HG02678 (cell line): ENCODE measurements around the gene TP53.

ENCODE experiments used
- ATAC-seq: cut with Tn5 transposase; IDR thresholded peaks from one replicate; pipeline ENCODE4 v1.9.1; 2021; ENCODE audit warnings: mild to moderate bottlenecking, moderate library complexity; ENCODE audit not compliant: unreplicated experiment

The TP53 gene

DNA sequence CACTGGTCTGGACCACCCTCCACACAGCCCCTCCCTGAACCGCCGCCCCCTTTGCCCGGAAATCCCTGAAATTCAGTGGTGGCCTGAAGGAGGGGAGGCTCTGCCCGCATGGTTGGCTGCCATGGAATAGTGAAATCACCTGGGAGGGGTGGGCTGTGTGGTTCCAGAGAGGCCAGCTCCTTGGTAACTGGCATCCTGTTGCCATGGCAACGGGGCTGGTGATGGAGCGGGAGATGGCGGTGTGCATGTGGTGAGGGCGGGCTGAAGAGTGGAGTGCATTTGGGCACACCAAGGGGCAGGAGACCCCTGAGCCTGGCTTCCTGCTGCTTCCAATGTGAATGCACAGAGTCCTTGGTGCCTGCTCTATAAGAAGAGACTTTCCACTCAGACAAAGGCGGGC lies 20.2 kb upstream of the TP53 start:
- ATAC-seq, result no peak

DNA sequence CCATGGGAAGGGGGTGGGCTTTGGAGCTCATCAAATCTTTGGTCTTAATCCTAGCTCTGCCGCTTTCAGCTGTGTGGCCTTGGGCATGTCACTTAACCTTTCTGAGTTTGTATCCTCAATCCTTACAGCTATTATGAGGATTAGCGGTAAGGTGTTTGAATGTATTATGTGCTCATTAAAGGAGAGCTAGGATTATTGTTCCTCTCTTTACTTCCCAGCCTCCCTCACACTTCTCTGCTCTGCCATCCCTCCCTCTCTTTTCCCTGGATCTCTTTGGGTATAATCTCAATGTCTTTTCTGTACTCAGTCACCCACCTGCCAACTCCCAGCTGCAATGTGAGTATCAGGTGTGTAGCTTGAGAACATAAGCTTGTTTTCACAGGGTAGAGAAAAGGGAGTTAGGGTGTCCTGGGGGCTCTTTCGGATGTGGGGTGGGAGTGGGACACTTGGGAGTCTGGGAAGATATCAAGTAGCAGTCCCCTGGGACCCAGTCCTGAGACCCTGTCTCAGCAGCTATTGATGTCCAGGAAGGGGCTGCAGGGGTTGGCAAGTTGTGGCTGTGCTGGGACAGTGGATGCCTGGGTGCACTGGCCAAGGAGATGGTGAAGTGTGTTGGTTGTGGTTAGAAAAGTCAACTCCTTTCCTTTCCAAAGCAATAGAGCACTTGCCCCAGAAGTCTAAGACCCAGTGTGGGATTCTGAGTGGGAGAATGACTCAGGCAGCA lies 19.5 kb upstream of the TP53 start:
- ATAC-seq, result no peak

DNA sequence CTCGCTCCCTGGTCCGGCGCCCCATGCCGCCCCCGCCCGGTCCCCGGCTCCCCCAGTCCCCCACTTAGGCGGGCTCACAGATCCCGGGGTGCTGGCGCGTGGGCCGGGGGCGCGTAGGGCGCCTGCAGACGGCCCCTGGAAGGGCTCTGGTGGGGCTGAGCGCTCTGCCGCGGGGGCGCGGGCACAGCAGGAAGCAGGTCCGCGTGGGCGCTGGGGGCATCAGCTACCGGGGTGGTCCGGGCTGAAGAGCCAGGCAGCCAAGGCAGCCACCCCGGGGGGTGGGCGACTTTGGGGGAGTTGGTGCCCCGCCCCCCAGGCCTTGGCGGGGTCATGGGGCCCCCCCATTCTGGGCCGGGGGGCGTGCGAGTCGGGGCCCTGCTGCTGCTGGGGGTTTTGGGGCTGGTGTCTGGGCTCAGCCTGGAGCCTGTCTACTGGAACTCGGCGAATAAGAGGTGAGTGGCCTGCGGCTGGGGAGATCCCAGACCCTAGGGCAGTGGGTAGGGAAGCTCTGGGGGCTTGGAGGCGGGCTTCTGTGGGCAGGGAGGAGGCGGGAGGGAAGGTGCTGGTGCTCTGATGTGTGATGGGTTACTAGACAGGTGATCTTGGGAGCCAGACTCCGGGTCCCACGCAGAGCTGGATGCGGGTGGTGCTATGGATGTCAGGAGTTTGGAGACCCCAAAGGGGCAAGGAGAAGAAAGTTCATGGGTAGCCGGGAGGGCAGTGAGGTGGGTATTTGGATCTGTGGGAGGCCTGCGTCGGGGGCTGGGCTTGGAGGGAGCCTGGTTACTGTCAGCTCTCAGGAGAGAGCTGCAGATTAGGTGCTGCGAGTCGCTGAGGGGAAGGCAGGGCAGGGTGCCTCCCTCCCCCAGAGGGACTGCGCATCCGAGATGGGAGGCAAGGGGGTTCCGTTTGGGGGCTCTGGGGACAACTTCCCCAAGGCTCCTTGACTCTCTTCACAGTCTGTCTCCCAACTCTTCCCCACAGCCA lies 18.3 kb upstream of the TP53 start:
- ATAC-seq, result no peak

DNA sequence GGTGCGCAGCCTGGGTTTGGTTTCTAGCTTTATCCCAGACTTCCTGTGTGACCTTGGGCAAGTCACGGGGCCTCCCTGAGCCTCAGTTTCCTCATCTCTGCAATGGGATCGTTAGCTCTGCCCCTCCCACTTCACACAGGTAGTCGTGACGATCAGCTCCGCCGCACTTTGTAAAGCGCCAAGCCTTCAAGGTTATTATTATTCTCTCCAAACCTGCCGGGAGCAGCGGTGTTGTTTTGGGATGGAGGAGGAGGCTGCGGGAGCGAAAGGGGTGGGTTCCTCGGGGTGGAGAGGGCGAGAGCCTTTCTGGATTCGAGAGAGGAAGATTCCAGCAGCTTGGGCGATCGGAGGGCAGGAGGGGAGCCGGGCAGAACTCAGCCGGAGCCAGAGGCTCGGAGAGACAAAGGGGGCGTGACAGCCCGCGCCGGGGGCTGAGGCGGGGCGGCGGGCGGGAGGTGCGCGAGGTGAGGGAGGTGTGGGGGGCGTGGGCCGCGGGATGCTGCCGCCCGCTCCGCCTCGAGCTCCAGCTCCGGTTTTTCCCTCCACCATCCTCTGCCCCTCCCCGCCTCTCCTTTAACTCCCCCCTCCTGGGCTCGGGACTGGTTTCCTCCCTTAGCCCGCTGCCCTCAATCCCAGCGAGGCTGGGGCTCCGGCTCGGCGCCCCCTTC lies 17.4 kb upstream of the TP53 start, which contains the start of gene EFNB3:
TSS of gene EFNB3 (plus strand) at position 602 of the 668 bp plus-strand sequence. CDS start 397 bp downstream, outside the sequence.
- no peak for ATAC-seq

DNA sequence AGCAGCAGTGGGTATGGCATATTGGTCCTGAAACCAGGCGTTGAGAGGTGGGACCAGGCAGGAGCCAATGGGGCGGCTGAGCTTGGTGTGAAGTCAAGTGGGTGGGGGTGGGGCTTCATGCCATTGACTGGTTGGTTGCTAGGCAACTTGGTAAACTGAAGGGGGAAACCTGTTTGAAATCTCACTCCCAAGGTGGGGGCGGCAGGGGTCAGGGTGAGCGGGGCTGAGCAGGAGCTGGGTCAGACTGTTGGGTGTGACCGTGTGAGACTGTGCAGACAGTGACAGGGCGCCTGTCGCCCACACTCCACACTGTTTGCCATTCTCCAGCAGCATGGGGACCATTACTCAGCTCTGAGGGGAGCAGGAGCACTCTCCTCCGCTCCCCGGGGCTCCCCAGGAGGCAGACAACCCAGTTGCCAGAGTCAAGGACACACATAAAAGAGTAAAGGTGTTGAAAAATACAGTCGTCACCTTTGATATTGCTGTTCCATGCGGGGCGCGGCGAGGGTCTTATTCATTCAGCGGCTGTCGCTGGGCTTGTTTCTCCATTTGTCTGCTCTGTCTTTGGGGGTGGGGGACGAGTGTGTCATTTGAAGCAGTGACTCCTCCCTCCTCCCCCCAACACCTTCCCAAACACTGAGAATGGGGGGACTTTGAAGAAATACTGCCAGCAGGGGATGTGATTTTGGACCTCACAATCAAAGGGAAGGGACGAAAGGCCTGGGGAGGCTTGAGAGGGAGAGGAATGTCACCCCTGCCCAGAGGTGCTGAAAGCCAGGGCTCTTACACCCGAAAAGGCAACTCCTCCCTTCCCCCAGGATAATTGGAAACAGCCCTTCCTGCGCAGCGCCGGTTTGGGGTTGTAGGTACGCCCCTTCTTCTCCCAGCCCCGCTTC lies 16.5 kb upstream of the TP53 start:
- no peak for ATAC-seq

DNA sequence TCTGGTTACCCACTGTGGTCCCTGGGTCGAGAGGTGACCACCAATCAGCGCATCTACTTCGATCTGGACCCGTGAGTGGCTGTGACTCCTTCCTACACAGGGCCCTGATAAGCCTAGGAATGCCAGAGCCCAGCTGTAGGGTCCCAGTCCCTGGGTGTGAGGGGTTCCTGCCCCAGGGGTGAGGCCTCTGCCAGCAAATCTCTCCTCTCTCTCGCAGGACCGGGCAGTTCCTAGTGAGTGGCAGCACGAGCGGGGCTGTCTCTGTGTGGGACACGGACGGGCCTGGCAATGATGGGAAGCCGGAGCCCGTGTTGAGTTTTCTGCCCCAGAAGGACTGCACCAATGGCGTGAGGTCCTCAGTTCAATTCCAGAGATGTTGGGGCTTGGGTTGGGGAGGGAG lies 15.5 kb upstream of the TP53 start:
- no peak for ATAC-seq

DNA sequence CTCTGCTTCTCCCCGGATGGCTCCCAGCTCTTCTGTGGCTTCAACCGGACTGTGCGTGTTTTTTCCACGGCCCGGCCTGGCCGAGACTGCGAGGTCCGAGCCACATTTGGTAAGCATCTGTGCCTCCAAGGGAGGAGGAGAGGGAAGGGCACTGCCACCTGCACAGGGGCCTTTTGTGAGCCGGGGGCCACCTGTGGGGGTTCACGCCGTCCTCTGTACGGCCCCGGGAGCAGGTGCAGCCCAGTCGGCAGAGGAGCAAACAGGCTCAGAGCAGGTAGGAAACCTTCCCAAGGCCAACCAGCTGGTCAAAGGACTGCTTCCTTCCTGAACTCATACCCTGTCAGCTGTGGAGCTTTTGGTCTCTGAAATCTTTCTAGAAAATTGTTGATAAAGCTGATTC lies 14.4 kb upstream of the TP53 start:
- ATAC-seq, result no peak

DNA sequence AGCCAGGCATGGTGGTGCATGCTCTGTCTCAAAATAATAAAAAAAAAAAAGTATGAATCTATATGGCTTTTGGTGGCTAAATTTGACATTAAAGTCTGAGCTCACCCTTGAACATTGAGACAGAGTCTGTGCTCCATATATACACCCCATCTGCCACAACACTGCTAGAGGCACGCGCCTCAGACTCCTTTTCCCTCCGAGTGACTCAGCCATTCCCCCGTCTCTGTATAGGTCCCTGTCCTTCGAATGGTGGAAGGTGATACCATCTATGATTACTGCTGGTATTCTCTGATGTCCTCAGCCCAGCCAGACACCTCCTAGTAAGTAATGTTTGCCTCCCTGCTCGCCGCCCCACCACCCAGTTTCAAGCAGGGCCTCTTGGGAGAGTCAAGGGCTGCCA lies 13.2 kb upstream of the TP53 start:
- no peak for ATAC-seq

DNA sequence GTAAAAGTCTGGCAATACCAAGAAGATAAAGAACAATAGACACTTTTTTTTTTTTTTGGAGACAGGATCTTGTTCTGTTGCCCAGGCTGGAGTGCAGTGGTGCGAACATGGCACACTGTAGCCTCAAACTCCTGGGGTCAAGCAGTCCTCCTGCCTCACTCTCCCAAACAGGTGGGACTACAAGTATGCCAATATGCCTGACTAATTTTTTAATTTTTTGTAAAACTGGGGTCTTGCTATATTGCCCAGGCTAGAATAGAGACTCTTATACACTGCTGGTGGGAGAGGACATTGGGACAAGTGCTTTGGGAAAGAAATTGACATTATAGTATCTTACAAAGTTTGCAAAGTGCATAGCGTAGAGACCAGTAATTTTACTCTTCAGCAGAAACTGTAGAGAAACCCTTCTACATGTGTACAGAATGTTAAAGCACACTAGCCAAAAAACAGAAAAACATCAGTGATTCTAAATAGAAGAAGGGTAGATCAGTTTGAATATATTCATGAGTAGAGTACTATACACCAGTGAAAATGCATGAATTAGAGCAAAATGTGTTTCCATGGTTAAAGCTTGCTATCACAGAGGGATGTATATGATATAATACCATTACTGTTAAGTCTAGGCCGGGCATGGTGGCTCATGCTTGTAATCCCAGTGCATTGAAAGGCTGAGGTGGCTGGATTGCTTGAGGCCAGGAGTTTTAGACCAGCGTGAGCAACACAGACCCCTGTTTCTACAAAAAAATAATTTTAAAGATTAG lies 10.7 kb upstream of the TP53 start:
- ATAC-seq, result no peak

DNA sequence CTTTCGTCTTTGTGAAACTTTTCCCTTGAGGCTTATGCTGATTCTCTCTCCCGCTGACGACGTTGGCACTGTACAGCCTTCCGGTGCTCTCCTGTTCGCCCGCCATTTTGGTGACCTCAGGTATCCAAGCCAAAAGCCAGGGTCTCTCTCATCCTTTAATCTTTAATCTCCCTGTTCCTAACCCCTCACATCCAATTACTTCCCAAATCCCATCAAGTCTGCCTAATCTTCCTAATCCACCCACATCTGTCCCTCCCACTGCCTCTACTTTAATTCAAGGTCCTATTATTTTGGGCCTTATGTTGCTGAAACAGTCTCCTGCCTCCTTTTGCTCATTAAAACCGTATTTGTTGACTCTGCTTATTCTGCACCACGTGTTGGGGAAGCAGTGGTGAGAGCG lies 8.3 kb upstream of the TP53 start:
- no peak for ATAC-seq

DNA sequence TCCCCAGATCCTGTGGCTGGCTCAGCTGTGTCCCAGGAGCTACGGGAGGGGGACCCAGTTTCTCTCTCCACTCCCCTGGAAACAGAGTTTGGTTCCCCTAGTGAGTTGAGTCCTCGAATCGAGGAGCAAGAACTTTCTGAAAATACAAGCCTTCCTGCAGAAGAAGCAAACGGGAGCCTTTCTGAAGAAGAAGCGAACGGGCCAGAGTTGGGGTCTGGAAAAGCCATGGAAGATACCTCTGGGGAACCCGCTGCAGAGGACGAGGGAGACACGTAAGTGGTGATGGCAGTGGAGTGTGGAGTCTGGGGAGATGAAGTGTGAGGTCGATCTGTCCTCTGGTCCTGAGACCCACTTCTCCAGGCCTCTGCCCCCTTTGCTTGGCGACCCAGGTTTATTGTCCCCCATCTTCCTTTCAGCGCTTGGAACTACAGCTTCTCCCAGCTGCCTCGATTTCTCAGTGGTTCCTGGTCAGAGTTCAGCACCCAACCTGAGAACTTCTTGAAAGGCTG lies 1.6 kb upstream of the TP53 start:
- no peak for ATAC-seq

DNA sequence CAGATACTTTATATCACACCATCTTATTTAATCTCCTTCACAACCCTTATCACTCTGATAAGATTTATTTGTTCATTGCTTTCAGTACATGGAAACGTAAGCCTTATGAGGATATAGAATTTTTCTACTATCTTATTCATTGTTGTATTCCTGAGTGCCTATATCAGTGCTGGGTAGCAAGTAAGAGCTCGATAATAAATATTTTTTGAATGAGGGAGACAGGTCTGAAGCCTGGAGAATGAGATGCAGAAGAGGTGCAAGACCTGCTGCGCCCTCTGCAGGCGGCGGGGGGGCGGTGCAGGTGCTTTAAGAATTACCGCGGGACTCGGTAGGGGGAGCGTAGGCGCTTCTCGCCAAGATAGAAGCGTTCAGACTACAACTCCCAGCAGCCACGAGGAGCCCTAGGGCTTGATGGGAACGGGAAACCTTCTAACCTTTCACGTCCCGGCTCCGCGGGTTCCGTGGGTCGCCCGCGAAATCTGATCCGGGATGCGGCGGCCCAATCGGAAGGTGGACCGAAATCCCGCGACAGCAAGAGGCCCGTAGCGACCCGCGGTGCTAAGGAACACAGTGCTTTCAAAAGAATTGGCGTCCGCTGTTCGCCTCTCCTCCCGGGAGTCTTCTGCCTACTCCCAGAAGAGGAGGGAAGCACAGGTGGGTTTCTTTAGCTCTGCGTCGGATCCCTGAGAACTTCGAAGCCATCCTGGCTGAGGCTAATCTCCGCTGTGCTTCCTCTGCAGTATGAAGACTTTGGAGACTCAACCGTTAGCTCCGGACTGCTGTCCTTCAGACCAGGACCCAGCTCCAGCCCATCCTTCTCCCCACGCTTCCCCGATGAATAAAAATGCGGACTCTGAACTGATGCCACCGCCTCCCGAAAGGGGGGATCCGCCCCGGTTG lies 868 bp upstream of the TP53 start, which contains the start of gene WRAP53:
TSS of gene WRAP53 (plus strand) at position 570 of the 900 bp plus-strand sequence. CDS start at position 742, 172 bp downstream.
- ATAC-seq, result peak; percentile 78

DNA sequence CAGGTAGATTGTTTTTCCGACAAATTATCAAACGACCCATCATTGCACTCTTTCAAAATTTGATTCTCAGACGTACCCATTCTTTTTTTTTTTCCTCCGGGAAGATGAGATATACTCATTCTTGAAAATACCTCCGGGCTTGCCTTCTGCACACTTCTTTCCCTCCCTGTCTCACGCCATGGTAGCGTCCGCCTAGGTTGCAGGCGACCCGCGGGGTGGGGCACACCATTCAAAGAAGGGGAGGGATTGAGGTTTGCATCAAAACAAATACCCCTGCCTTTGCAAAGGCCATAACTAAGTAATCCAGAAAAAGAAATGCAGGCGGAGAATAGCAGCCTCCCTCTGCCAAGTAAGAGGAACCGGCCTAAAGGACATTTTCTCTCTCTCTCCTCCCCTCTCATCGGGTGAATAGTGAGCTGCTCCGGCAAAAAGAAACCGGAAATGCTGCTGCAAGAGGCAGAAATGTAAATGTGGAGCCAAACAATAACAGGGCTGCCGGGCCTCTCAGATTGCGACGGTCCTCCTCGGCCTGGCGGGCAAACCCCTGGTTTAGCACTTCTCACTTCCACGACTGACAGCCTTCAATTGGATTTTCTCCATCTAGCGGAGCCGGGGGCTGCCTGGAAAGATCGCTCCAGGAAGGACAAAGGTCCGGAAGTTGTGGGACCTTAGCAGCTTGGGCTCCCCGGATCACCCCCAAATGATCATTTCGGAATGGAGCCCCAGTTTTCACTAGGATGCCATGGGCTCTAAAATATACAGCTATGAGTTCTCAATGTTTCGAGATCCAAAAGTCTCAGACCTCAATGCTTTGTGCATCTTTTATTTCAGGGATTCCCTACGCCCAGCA lies 843 bp downstream of the TP53 start:
- peak; percentile 44 for ATAC-seq

DNA sequence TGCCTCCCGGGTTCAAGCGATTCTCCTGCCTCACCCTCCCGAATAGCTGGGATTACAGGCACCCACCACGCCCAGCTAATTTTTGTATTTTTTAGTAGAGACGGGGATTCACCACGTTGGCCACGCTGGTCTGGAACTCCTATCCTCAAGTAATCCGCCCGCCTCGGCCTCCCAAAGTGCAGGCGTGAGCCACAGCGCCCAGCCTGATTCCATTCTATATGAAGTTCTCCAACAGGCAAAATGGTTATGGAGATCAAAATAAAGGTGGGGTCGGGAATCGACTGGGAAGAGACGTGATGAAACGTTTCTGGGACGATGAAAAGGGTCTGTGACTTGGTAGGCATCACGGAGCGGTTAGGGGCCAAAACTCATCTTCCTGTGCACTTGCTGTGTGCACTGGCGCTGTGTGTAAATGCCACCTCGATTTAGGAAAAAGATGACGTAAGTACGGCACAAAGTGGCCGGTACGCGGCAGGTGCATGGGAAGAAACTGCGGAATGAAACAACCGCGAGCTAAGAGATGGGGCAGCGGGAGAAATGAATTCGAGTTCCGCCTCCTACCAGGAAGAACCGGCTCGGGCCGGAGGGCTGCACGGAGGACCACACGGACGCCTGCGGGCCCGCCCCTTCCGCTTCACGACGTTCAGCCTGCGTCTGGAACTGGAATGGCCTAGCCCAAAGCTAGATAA lies 1.6 kb downstream of the TP53 start:
- peak; percentile 55 for ATAC-seq

DNA sequence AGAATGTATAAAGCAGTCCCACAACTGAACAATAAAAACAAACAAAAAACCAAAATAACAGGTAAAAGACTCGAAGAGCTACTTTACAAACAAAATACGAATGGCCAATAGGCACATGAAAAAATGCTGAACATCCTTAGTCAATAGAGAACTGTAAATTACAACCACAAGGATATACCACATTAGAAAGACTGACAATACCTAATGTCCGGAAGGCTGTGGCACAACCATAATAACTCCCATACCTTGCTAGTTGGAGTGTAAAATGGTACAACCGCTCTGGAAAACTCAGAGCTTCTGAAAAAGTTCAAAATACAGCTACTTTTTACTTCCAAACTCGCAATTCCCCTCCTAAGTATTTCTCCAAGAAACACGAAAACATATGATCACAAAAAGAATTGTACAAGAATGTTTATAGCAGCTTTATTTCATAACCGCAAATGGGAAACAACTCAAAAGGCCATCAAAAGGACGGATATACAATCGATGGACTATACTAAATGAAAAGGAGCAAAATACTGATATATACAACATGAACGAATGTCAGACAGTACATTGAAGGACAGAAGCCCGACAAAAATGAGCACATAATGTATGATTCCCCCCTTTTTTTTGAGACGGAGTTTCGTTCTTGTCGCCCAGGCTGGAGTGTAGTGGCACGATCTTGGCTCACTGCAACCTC lies 2.3 kb downstream of the TP53 start:
- no peak for ATAC-seq

DNA sequence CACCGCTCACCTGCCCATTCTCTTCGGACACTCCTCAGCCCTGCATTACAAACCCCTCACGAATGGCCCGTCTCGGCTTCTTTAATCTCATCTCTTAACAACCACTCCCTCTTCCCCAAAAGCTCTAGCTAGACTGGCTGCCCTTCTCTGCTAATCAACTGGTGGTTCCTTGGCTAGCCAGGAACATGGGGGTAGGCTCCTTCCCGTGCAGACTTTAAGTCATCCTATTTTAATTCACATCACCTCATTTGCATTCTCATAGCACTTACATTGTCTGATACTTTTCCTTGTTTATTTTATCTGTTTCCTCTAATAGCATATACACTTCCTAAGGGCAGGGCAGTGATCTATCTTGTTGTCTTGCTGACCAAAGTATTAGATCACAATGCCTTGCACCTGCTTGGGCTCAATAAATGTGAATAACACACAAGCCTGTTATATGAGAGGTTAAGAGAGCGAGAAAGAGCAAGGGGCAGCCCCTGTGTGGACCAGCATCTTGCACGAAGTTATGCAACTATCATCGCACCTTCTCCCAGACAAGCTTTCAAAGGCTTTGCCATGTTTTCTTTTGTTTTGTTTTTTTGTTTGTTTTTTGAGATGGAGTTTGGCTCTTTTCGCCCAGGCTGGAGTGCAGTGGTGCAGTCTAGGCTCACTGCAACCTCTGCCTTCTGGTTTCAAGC lies 9.8 kb downstream of the TP53 start:
- no peak for ATAC-seq
